ENCODE measurements around the gene CRABP2. TPM values are rescaled to one million over a fixed set of nuclear protein-coding genes. Genes with fewer than 3 reads are reported as not detected.
A peak's percentile ranks its signal among the peaks of the same experiment; 100 is the strongest.

CRABP2 gene
- total RNA-seq, 2 donors from 2014 or later = 0.67 to 2.5 TPM

GRCh38 chr1:156746728-156747631, 41.6 kb upstream of the CRABP2 start:
- H3K36me3 ChIP-seq = peaks cover 32% of the 10 kb centered on the region
- no peak for TF ChIP-seq CTCF (IDR thresholded peaks at IDR 0.05)
- peaks cover 0 to 65% of the 10 kb centered on the region in 2 donors for H3K4me1 ChIP-seq
- peak overlapping the region; percentile 94 to 95 for H3K4me3 ChIP-seq
- H3K27me3 ChIP-seq = no peaks in the 10 kb centered on the region
- H3K9me3 ChIP-seq = no peaks in the 10 kb centered on the region
- peak overlapping the region; percentile 96 for H3K27ac ChIP-seq
- DNase-seq (ENCODE audit: low spot score) = peak; percentile 97

- Histone ChIP-seq H3K4me1 (peaks cover 0 to 69% of the 10 kb centered on the region in 2 donors), H3K4me3 (peak overlapping the region; percentile 94 to 95), H3K9me3 (no peaks in the 10 kb centered on the region), H3K36me3 (peaks cover 33% of the 10 kb centered on the region), H3K27ac (peak overlapping the region; percentile 96), H3K27me3 (no peaks in the 10 kb centered on the region)
- no peak for TF ChIP-seq CTCF (IDR thresholded peaks at IDR 0.05)
- DNase-seq (ENCODE audit: low spot score) = no peak
Observed at GRCh38 chr1:156746406-156746727, 41.0 kb upstream of the CRABP2 start.

GRCh38 chr1:156745881-156746280, 40.5 kb upstream of the CRABP2 start:
- Histone ChIP-seq H3K4me1 (peaks cover 0 to 70% of the 10 kb centered on the region in 2 donors), H3K27me3 (no peaks in the 10 kb centered on the region), H3K27ac (peak overlapping the region; percentile 96), H3K4me3 (peak overlapping the region in 1 of 2 donors; percentile 94), H3K36me3 (peaks cover 33% of the 10 kb centered on the region), H3K9me3 (no peaks in the 10 kb centered on the region)
- no peak for TF ChIP-seq CTCF (IDR thresholded peaks at IDR 0.05)
- DNase-seq (ENCODE audit: low spot score) = no peak

GRCh38 chr1:156744786-156745419, 39.5 kb upstream of the CRABP2 start:
- H3K36me3 ChIP-seq = peaks cover 33% of the 10 kb centered on the region
- H3K9me3 ChIP-seq = no peaks in the 10 kb centered on the region
- no peak overlapping the region for H3K4me3 ChIP-seq
- H3K27ac ChIP-seq = peak overlapping the region; percentile 96
- no peaks in the 10 kb centered on the region for H3K27me3 ChIP-seq
- no peak for TF ChIP-seq CTCF (IDR thresholded peaks at IDR 0.05)
- no peak for DNase-seq (ENCODE audit: low spot score)
- H3K4me1 ChIP-seq = peaks cover 0 to 71% of the 10 kb centered on the region in 2 donors

GRCh38 chr1:156744344-156744743, 39.0 kb upstream of the CRABP2 start:
- H3K27ac ChIP-seq = peak overlapping the region in 1 of 2 donors; percentile 96
- H3K4me1 ChIP-seq = peaks cover 0 to 69% of the 10 kb centered on the region in 2 donors

More at GRCh38 chr1:156744344-156744743, 39.0 kb upstream of the CRABP2 start:
- TF ChIP-seq CTCF (IDR thresholded peaks at IDR 0.05) = no peak
- Histone ChIP-seq H3K4me3 (no peak overlapping the region), H3K36me3 (peaks cover 33% of the 10 kb centered on the region), H3K9me3 (no peaks in the 10 kb centered on the region), H3K27me3 (no peaks in the 10 kb centered on the region)
- DNase-seq (ENCODE audit: low spot score) = no peak

Measured in right atrium auricular region (tissue), 2 donors.